Femur (tissue), 1 donor: ENCODE data around the gene RPS23.

ENCODE experiments used
- DNase-seq: peaks from one replicate; pipeline ENCODE4 v3.0.0-alpha.2; 2017

The RPS23 gene

GRCh38 chr5:82277987-82278710, at the start of gene RPS23:
TSS of gene RPS23 (minus strand) at chr5:82278354. CDS start at chr5:82278323, 31 bp downstream.
- peak; percentile 94 for DNase-seq

- DNase-seq, result no peak
Measured at GRCh38 chr5:82327941-82328340, 49.8 kb upstream of the RPS23 start.

- no peak for DNase-seq
Measured at GRCh38 chr5:82325996-82326395, 47.8 kb upstream of the RPS23 start.

- DNase-seq, result no peak
Measured at GRCh38 chr5:82325155-82325554, 47.0 kb upstream of the RPS23 start.

GRCh38 chr5:82320966-82321365, 42.8 kb upstream of the RPS23 start:
- DNase-seq, result no peak

- no peak for DNase-seq
Measured at GRCh38 chr5:82319651-82320376, 41.7 kb upstream of the RPS23 start.

GRCh38 chr5:82319192-82319591, 41.0 kb upstream of the RPS23 start:
- DNase-seq, result no peak

GRCh38 chr5:82314964-82315758, 37.0 kb upstream of the RPS23 start:
- DNase-seq, result no peak

- no peak for DNase-seq
Measured at GRCh38 chr5:82313016-82313415, 34.9 kb upstream of the RPS23 start.

- peak; percentile 86 for DNase-seq
Measured at GRCh38 chr5:82312373-82312856, 34.3 kb upstream of the RPS23 start.

- no peak for DNase-seq
Measured at GRCh38 chr5:82309091-82309531, 31.0 kb upstream of the RPS23 start.

GRCh38 chr5:82308416-82308815, 30.3 kb upstream of the RPS23 start:
- DNase-seq, result no peak

- no peak for DNase-seq
Measured at GRCh38 chr5:82307451-82307850, 29.3 kb upstream of the RPS23 start.

- DNase-seq, result no peak
Measured at GRCh38 chr5:82306151-82306550, 28.0 kb upstream of the RPS23 start.

- DNase-seq, result no peak
Measured at GRCh38 chr5:82301190-82301589, 23.0 kb upstream of the RPS23 start.

- no peak for DNase-seq
Measured at GRCh38 chr5:82298668-82299067, 20.5 kb upstream of the RPS23 start.

GRCh38 chr5:82297711-82298110, 19.6 kb upstream of the RPS23 start:
- no peak for DNase-seq

- no peak for DNase-seq
Measured at GRCh38 chr5:82296929-82297328, 18.8 kb upstream of the RPS23 start.

- DNase-seq, result no peak
Measured at GRCh38 chr5:82295959-82296531, 17.9 kb upstream of the RPS23 start.

GRCh38 chr5:82295144-82295543, 17.0 kb upstream of the RPS23 start:
- no peak for DNase-seq

GRCh38 chr5:82291420-82291819, 13.3 kb upstream of the RPS23 start:
- no peak for DNase-seq

- DNase-seq, result no peak
Measured at GRCh38 chr5:82290908-82291307, 12.8 kb upstream of the RPS23 start.

- DNase-seq, result no peak
Measured at GRCh38 chr5:82290005-82290404, 11.9 kb upstream of the RPS23 start.
